ENCODE results near the gene SCAI.

Gene SCAI

GRCh38 chr9:125156551-125156950, 13.2 kb upstream of the SCAI start:
- TF ChIP-seq ZFX (IDR thresholded peaks at IDR 0.05; ENCODE audit: borderline replicate concordance) (no peak), CTCF (IDR thresholded peaks at IDR 0.05) (no peak)
- H3K27ac ChIP-seq, result no peak overlapping the region

DNA sequence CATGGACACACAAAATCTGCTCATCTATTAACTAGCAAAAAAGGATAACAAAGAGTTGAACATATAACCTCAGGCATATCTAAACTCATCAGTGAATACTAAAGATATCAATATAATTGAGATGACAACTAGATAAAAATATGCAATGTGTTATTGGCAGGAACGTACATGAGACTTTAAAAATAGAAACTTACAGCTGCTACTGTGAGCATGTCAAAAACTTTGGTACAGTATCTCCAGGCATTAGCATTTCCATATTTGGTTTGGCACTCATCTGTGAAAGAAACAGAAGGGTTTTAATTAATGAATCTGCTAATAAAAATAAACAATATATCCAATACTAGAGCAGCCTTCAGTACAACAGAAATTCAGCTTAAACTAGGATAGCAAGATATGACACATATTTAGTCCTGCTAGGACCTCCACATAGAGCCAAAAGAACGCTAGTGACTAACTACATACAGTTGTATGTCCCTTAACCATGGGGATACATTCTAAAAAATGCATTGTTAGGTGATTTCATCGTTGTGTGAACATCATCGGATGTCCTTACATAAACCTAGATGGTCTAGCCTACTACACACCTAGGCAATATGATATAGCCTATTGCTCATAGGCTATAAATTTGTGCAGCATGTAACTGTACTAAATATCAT, 10.5 kb upstream of the SCAI start:
- H3K27ac ChIP-seq, result no peak overlapping the region
- no peak for TF ChIP-seq ZFX (IDR thresholded peaks at IDR 0.05; ENCODE audit: borderline replicate concordance)

DNA sequence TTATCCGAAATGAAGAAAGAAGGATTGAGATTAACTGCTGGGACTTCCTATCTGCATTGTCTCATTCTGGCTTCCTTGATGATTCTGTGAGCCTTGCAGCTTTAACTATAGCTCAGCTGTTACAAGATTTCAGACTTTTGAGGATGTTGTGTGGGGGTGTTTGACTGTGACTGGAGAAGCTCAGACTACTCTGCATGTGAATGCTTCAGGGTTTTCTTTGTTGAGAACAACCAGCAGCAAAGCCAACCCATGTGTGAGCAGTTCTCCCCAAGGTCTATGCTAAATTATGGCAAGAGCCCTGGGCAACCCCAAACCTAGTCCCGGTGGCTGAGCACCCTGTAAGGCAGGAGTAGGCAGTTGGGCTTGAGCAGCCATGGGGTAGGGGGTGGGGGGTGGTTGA, 8.4 kb upstream of the SCAI start:
- no peak for TF ChIP-seq ZFX (IDR thresholded peaks at IDR 0.05; ENCODE audit: borderline replicate concordance)
- TF ChIP-seq CTCF (IDR thresholded peaks at IDR 0.05), result no peak
- no peak overlapping the region for H3K27ac ChIP-seq

- no peak overlapping the region for H3K27ac ChIP-seq
- TF ChIP-seq CTCF (IDR thresholded peaks at IDR 0.05) (no peak), ZFX (IDR thresholded peaks at IDR 0.05; ENCODE audit: borderline replicate concordance) (no peak)
Measured at GRCh38 chr9:125150349-125151245, 7.3 kb upstream of the SCAI start.

- H3K27ac ChIP-seq, result no peak overlapping the region
- TF ChIP-seq ZFX (IDR thresholded peaks at IDR 0.05; ENCODE audit: borderline replicate concordance) (no peak), CTCF (IDR thresholded peaks at IDR 0.05) (no peak)
Measured at GRCh38 chr9:125147401-125147951, 4.1 kb upstream of the SCAI start.

- no peak for TF ChIP-seq ZFX (IDR thresholded peaks at IDR 0.05; ENCODE audit: borderline replicate concordance)
- no peak overlapping the region for H3K27ac ChIP-seq
Measured at GRCh38 chr9:125146247-125146646, 2.9 kb upstream of the SCAI start.

DNA sequence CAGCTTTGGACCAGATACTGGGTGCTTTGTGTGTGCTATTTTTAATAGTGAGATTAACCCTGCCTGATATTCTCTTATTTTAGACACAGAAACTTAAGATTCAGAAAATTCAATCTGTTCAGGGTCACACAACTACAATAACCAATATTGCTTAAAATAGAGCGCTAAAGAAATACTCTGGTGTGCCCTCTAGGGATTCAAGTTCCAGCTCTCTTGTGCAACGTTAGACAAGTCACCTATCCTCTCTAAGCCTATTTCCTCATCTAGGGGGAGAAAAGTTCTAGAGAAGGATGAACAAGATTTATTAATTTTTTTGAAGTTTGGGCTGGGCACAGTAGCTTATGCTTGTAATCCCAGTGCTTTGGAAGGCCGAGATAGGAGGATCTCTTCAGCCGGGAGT, 2.1 kb upstream of the SCAI start:
- H3K27ac ChIP-seq, result no peak overlapping the region
- no peak for TF ChIP-seq ZFX (IDR thresholded peaks at IDR 0.05; ENCODE audit: borderline replicate concordance)
- no peak for TF ChIP-seq CTCF (IDR thresholded peaks at IDR 0.05)

Data from 22Rv1 (cell line).